GM12865 (cell line): ENCODE data around the gene SCYGR5.

ENCODE experiments used
- DNase-seq: peaks from one replicate; pipeline ENCODE4 v3.0.0; 2010; ENCODE audit warnings: low read depth
- H3K4me3 ChIP-seq: 2 replicates; pipeline ENCODE4 v1.5.1; 2011; ENCODE audit warnings: mild to moderate bottlenecking, low read depth, low read length, control low read depth
- TF ChIP-seq, protein P1 (sequence below): IDR thresholded peaks from 2 replicates; pipeline ENCODE4 v1.5.1; 2011; ENCODE audit warnings: low read length, control low read depth, low read depth, inconsistent platforms; ENCODE audit not compliant: insufficient read depth; ENCODE audit errors: missing control alignments

SCYGR5 gene

DNA sequence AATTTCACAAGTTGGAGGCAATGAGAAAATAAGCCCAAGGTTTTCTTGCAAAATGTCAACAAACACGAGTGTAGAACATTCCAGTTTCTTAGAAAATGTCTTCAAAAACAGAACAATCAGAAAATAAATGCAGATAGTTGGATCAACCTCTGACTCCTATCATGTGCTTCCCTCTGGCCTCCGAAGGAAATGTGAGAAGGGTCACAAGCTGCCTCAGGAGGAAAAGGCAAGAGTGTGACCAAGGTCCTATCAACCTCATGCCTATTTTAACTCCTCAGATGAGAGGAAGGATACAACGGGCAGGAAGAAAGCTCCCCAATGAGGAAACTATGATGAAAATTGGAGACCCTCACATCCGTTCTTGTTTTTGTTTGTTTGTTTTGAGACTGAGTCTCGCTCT lies 7.9 kb downstream of the SCYGR5 start:
- no peak overlapping the region for H3K4me3 ChIP-seq
- DNase-seq = no peak
- TF ChIP-seq, protein P1, sequence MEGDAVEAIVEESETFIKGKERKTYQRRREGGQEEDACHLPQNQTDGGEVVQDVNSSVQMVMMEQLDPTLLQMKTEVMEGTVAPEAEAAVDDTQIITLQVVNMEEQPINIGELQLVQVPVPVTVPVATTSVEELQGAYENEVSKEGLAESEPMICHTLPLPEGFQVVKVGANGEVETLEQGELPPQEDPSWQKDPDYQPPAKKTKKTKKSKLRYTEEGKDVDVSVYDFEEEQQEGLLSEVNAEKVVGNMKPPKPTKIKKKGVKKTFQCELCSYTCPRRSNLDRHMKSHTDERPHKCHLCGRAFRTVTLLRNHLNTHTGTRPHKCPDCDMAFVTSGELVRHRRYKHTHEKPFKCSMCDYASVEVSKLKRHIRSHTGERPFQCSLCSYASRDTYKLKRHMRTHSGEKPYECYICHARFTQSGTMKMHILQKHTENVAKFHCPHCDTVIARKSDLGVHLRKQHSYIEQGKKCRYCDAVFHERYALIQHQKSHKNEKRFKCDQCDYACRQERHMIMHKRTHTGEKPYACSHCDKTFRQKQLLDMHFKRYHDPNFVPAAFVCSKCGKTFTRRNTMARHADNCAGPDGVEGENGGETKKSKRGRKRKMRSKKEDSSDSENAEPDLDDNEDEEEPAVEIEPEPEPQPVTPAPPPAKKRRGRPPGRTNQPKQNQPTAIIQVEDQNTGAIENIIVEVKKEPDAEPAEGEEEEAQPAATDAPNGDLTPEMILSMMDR = no peak

DNA sequence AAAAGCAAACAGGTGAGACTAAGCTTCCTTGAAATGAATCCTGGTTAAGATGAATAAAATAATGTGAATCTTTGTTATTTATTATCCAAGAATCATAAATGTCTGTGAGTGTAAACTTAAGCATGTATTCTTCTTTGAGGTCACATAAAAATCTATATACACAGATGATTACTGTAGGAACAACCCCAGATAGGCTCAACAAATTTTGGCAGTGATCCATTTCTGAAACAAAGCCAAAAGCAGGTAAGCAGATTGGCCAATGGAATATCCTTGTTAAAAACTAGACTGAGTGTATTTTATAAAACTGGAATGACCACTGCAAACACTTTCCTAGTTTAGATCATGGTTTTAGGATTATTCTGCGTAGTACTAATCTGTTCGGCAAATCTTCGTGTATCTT lies 11.3 kb downstream of the SCYGR5 start:
- no peak for DNase-seq
- TF ChIP-seq, protein P1 = no peak
- no peak overlapping the region for H3K4me3 ChIP-seq

DNA sequence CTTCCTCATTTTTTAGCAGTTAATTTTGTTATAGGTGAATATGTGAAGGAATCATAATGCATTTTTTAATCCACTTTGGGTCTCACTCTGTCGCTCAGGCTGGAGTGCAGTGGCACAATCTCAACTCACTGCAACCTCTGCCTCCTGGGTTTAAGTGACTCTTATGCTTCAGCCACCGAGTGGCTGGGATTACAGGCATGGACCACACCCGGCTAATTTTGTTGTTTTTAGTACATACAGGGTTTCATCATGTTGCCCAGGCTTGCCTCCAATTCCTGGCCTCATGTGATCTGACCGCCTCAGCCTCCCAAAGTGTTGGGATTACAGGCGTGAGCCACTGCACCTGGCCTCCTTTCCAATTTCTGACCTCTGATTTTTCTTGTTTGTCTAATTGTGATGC lies 17.7 kb downstream of the SCYGR5 start:
- TF ChIP-seq, protein P1 = no peak
- no peak overlapping the region for H3K4me3 ChIP-seq
- DNase-seq = no peak

DNA sequence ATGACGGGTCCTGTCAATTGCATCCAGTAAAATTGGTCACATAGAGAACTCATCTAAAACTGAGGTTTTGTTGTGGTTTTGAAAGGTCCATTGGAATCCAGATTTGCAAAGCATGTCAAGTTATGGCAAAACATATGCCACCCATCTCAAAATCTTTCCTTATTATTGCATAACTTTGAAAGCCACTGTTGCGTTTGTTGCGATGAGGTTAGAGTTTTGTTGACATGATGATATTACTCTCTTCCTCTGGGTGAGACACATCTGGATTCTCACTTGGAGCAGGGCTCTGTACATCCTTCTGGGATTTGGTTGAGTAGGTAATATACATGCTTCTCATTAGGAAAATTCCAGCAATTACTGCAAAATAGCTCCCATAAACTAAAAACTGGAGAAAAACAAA lies 20.6 kb downstream of the SCYGR5 start:
- H3K4me3 ChIP-seq = no peak overlapping the region
- DNase-seq = no peak
- TF ChIP-seq, protein P1 = no peak

DNA sequence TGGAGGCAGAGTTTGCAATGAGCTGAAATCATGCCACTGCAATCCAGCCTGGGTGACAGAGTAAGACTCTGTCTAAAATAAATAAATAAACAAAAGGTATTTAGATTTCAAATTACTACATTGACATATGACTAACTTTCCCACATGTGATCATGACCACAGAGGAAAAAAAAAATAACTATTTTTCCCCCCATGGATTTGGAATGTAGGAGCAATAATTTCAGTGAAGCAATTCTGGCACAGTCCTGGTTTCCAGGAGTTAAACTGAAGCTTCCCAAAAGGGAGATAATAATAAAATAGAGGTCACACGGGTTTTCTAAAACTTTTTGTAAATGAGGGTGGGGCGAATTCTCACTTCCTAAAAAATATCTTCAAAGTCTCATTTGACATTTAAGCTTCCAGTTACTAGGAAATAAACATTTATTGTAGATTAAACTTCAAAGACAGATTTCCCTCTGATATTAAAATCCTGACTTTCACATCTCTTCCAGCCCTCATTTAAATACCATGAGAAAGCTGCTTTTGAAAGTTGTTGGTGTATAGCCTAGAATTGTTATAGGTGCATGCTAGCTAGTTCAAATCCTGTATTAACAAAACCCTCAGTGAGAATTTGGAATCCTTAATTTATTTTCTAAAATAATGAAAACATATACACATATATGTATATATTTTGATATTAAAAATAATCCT lies 30.5 kb downstream of the SCYGR5 start:
- TF ChIP-seq, protein P1 = no peak
- H3K4me3 ChIP-seq = no peak overlapping the region
- no peak for DNase-seq

DNA sequence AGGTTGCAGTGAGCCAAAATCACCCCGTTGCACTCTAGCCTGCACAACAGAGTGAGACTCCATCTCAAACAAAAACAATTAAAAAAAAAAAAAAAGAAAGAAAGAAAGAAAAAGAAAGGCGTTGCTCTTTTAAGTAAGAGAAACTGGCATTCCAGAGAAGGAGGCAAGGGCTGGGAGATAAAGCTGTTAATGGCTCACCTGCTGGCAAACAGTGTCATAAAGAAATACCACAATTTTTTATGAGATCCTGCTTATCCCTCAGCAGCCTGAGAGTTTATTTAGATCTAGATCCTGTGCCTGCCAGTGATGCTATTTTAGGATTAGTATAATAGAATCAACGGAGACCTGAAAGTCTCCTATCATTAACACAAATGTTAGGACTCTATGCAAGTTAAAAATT lies 35.0 kb downstream of the SCYGR5 start:
- TF ChIP-seq, protein P1 = no peak
- DNase-seq = no peak

DNA sequence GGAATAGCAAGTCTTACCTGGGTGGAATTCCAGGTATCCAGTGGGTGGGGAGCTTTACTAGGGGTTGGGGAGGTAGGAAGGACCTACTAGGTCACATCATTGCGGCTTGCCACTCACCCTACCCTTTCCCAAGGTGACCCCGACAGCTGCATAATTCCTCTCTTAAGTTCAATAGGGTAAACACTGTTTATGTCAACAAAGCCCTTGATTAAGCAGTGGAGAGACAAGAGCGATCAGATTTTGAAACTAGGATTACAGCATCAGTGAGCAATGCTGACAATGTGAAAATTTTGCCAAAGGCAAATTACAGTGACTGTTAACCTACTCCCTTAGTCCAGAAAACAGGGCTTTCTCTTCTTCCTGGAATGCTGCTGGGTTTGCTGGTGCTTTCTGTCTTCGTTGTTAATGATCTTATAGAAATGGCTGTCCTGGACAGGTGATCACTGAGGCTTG lies 36.7 kb downstream of the SCYGR5 start:
- TF ChIP-seq, protein P1 = no peak

More for the DNA sequence above, 35.0 kb downstream of the SCYGR5 start:
- no peak overlapping the region for H3K4me3 ChIP-seq

More for the DNA sequence above, 36.7 kb downstream of the SCYGR5 start:
- H3K4me3 ChIP-seq = no peak overlapping the region
- no peak for DNase-seq
